HEK293 (cell line): ENCODE results near the gene LHFPL6.

Source experiments
- CTCF ChIP-seq: fragments of 450-650 bp; formaldehyde crosslinking; IDR thresholded peaks from 2 replicates; pipeline ENCODE4 v1.5.1; 2016; ENCODE audit warnings: missing biosample characterization, missing genetic modification characterization
- HOXA7 ChIP-seq: sonication (generic); formaldehyde crosslinking; IDR thresholded peaks from 2 replicates; pipeline ENCODE4 v1.8.1; 2022; ENCODE audit warnings: missing genetic modification reagents, borderline replicate concordance
- OSR2 ChIP-seq: fragments of 450-650 bp; formaldehyde crosslinking; IDR thresholded peaks from 2 replicates; pipeline ENCODE4 v1.5.1; 2016; ENCODE audit warnings: missing biosample characterization, missing genetic modification characterization
- WT1 ChIP-seq: fragments of 450-650 bp; formaldehyde crosslinking; IDR thresholded peaks from 2 replicates; pipeline ENCODE4 v1.5.1; 2016; ENCODE audit warnings: missing biosample characterization, missing genetic modification characterization
- YY1 ChIP-seq: fragments of 450-650 bp; formaldehyde crosslinking; IDR thresholded peaks from 2 replicates; pipeline ENCODE4 v1.5.1; 2018; ENCODE audit warnings: missing biosample characterization, missing genetic modification characterization
- ZNF24 ChIP-seq: fragments of 450-650 bp; formaldehyde crosslinking; IDR thresholded peaks from 2 replicates; pipeline ENCODE4 v1.5.1; 2016; ENCODE audit warnings: missing biosample characterization, missing genetic modification characterization
- ZNF335 ChIP-seq: fragments of 450-650 bp; formaldehyde crosslinking; conservative IDR thresholded peaks from 2 replicates; pipeline ENCODE4 v1.5.1; 2016; ENCODE audit warnings: missing biosample characterization, missing genetic modification characterization
- ZNF514 ChIP-seq: fragments of 450-650 bp; formaldehyde crosslinking; IDR thresholded peaks from 2 replicates; pipeline ENCODE4 v1.5.1; 2016; ENCODE audit warnings: missing biosample characterization, missing genetic modification characterization
- ZNF600 ChIP-seq: fragments of 450-650 bp; formaldehyde crosslinking; IDR thresholded peaks from 2 replicates; pipeline ENCODE4 v1.5.1; 2016; ENCODE audit warnings: missing biosample characterization, missing genetic modification characterization
- ZNF785 ChIP-seq: fragments of 450-650 bp; formaldehyde crosslinking; IDR thresholded peaks from 2 replicates; pipeline ENCODE4 v1.5.1; 2016; ENCODE audit warnings: missing biosample characterization, missing genetic modification characterization
- TF ChIP-seq, protein P1 (sequence below): fragments of 450-650 bp; formaldehyde crosslinking; IDR thresholded peaks from 2 replicates; pipeline ENCODE4 v1.5.1; 2016; ENCODE audit warnings: missing biosample characterization, missing genetic modification characterization
- TF ChIP-seq, protein P2 (sequence below): fragments of 450-650 bp; formaldehyde crosslinking; IDR thresholded peaks from 2 replicates; pipeline ENCODE4 v1.5.1; 2016; ENCODE audit warnings: missing biosample characterization, missing genetic modification characterization, low read depth

DNA sequence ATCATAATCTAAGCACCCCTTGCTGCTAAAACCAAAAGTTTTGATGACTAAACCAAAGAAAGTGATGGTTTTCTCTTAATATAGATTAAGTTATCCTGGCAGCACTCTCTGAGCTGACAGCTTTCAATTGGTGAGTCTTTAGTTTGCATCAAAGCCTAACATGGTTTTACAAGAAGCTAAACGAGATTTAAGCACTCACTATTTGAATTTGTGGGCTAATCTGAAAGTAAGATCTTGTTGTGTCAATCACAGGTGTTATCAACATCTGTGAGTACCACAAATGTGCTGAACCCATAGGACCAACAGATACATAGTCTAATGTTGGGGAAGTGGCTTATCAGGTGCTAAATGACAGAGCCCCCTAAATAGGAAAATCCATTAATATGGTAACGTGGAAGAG is 223.9 kb downstream of the LHFPL6 start:
- no peak for TF ChIP-seq YY1 (tag by site-specific recombination)
- TF ChIP-seq OSR2 (tag by site-specific recombination) = no peak
- no peak for TF ChIP-seq CTCF (tag by site-specific recombination)
- no peak for TF ChIP-seq WT1 (tag by site-specific recombination)
- no peak for TF ChIP-seq ZNF600 (tag by site-specific recombination)
- TF ChIP-seq, protein P1, sequence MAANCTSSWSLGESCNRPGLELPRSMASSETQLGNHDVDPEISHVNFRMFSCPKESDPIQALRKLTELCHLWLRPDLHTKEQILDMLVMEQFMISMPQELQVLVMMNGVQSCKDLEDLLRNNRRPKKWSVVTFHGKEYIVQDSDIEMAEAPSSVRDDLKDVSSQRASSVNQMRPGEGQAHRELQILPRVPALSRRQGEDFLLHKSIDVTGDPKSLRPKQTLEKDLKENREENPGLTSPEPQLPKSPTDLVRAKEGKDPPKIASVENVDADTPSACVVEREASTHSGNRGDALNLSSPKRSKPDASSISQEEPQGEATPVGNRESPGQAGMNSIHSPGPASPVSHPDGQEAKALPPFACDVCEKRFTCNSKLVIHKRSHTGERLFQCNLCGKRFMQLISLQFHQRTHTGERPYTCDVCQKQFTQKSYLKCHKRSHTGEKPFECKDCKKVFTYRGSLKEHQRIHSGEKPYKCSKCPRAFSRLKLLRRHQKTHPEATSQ = no peak
- no peak for TF ChIP-seq ZNF24
- TF ChIP-seq ZNF514 (tag by site-specific recombination) = no peak
- TF ChIP-seq HOXA7 (CRISPR knock-in tag) = no peak
- TF ChIP-seq, protein P2, sequence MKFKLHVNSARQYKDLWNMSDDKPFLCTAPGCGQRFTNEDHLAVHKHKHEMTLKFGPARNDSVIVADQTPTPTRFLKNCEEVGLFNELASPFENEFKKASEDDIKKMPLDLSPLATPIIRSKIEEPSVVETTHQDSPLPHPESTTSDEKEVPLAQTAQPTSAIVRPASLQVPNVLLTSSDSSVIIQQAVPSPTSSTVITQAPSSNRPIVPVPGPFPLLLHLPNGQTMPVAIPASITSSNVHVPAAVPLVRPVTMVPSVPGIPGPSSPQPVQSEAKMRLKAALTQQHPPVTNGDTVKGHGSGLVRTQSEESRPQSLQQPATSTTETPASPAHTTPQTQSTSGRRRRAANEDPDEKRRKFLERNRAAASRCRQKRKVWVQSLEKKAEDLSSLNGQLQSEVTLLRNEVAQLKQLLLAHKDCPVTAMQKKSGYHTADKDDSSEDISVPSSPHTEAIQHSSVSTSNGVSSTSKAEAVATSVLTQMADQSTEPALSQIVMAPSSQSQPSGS = no peak
- no peak for TF ChIP-seq ZNF785 (tag by site-specific recombination)
- TF ChIP-seq ZNF335 (tag by site-specific recombination) = no peak
